GM12878 (cell line): ENCODE measurements around the gene C2orf69. TPM values are rescaled to one million over a fixed set of nuclear protein-coding genes. Genes with fewer than 3 reads are reported as not detected.

ENCODE experiments used
- BRCA1 ChIP-seq: IDR thresholded peaks from 2 replicates; pipeline ENCODE4 v1.6.1; 2011; ENCODE audit warnings: low read depth, low read length, improper control_type of control experiment
- ESRRA ChIP-seq: IDR thresholded peaks from 2 replicates; pipeline ENCODE4 v1.6.1; 2012; ENCODE audit warnings: mild to moderate bottlenecking, low read length, improper control_type of control experiment
- ETV6 ChIP-seq, 2 experiments: fragments of 450-650 bp in 1 of 2; IDR thresholded peaks in 1 of 2; conservative IDR thresholded peaks in 1 of 2; 2 replicates each; pipeline ENCODE4 v1.6.1; 2014; ENCODE audit warnings: antibody characterized with exemption in 1 of 2, borderline replicate concordance in 1 of 2, low read depth in 1 of 2, mild to moderate bottlenecking in 1 of 2, moderate library complexity in 1 of 2
- EZH2 ChIP-seq: IDR thresholded peaks from 2 replicates; pipeline ENCODE4 v1.6.1; 2012; ENCODE audit warnings: low read depth, mild to moderate bottlenecking, control low read depth, inconsistent platforms, low read length, borderline replicate concordance; ENCODE audit not compliant: control insufficient read depth
- FOXK2 ChIP-seq: fragments of 450-650 bp; IDR thresholded peaks from 2 replicates; pipeline ENCODE4 v1.6.1; 2017; ENCODE audit warnings: mild to moderate bottlenecking, moderate library complexity
- FOXM1 ChIP-seq: IDR thresholded peaks from 2 replicates; pipeline ENCODE4 v1.6.1; 2012; ENCODE audit warnings: low read depth, mild to moderate bottlenecking, inconsistent platforms, low read length, moderate library complexity
- HDAC6 ChIP-seq: fragments of 200-600 bp; sonication (generic); IDR thresholded peaks from one replicate; pipeline ENCODE4 v1.8.0; 2017; ENCODE audit warnings: antibody characterized with exemption; ENCODE audit not compliant: unreplicated experiment
- LARP7 ChIP-seq: fragments of 450-650 bp; IDR thresholded peaks from 2 replicates; pipeline ENCODE4 v1.6.1; 2017; ENCODE audit warnings: mild to moderate bottlenecking
- MEF2A ChIP-seq: IDR thresholded peaks from 2 replicates; pipeline ENCODE4 v1.6.1; 2011; ENCODE audit warnings: low read depth, mild to moderate bottlenecking, low read length, moderate library complexity; ENCODE audit not compliant: insufficient read depth
- NFYB ChIP-seq: IDR thresholded peaks from 2 replicates; pipeline ENCODE4 v1.6.1; 2011; ENCODE audit warnings: low read depth, mild to moderate bottlenecking, low read length, improper control_type of control experiment, moderate library complexity; ENCODE audit not compliant: insufficient read depth
- NR2C1 ChIP-seq: fragments of 450-650 bp; IDR thresholded peaks from 2 replicates; pipeline ENCODE4 v1.6.1; 2017; ENCODE audit warnings: antibody characterized with exemption, mild to moderate bottlenecking, moderate library complexity
- PAX8 ChIP-seq: fragments of 450-650 bp; IDR thresholded peaks from 2 replicates; pipeline ENCODE4 v1.6.1; 2017; ENCODE audit warnings: mild to moderate bottlenecking, moderate library complexity
- POLR2A ChIP-seq: IDR thresholded peaks from 2 replicates; pipeline ENCODE4 v1.6.1; 2011; ENCODE audit warnings: low read depth, mild to moderate bottlenecking, low read length
- SMAD5 ChIP-seq: IDR thresholded peaks from 2 replicates; pipeline ENCODE4 v1.6.1; 2016; ENCODE audit warnings: antibody characterized with exemption, low read depth
- SMARCA5 ChIP-seq: fragments of 450-650 bp; IDR thresholded peaks from 2 replicates; pipeline ENCODE4 v1.6.1; 2017; ENCODE audit warnings: mild to moderate bottlenecking
- SUZ12 ChIP-seq: fragments of 200-600 bp; sonication (generic); IDR thresholded peaks from one replicate; pipeline ENCODE4 v1.6.1; 2018; ENCODE audit warnings: antibody characterized with exemption, mild to moderate bottlenecking; ENCODE audit not compliant: unreplicated experiment
- ZNF384 ChIP-seq: IDR thresholded peaks from 2 replicates; pipeline ENCODE4 v1.6.1; 2012; ENCODE audit warnings: low read depth, mild to moderate bottlenecking, low read length, improper control_type of control experiment, borderline replicate concordance
- ZNF622 ChIP-seq: fragments of 450-650 bp; IDR thresholded peaks from 2 replicates; pipeline ENCODE4 v1.6.1; 2017; ENCODE audit warnings: mild to moderate bottlenecking, inconsistent platforms
- ZZZ3 ChIP-seq: IDR thresholded peaks from 2 replicates; pipeline ENCODE4 v1.6.1; 2011; ENCODE audit warnings: low read depth; ENCODE audit not compliant: control insufficient read depth, insufficient read length
- polyA plus RNA-seq, 11 experiments: library from polyadenylated mRNA; depleted of rRNA in 4 of 11; unstranded in 6 of 11; stranded (reverse) in 5 of 11; fragments of >200 nt; fragmentation: Nextera tagmentation in 4 of 11; fragmentation: Illumina TruSeq in 1 of 11; extraction: Ambion mirVana in 4 of 11; extraction: Trizol in 1 of 11; gene quantifications; 1 replicate in 1 of 11; 2 replicates in 10 of 11; pipeline versions ENCODE4 v1.2.1 to v1.2.3, GENCODE V29; 2011 to 2016; ENCODE audit warnings: inconsistent platforms in 2 of 11, missing spikeins in 2 of 11, low read depth in 1 of 11
- total RNA-seq, 4 experiments: library from RNA; depleted of rRNA in 3 of 4; stranded (reverse); fragments of >200 nt in 3 of 4; fragmentation: Illumina TruSeq in 1 of 4; extraction: Trizol in 1 of 4; gene quantifications; 2 replicates each; pipeline versions ENCODE4 v1.2.1 to v1.2.3, GENCODE V29; 2013 to 2021
- TF ChIP-seq, protein P1 (sequence below): IDR thresholded peaks from 2 replicates; pipeline ENCODE4 v1.6.1; 2011; ENCODE audit warnings: borderline replicate concordance, low read depth, mild to moderate bottlenecking, moderate library complexity, mixed read lengths, low read length; ENCODE audit not compliant: insufficient read depth; ENCODE audit errors: extremely low read length
- TF ChIP-seq, protein P2 (sequence below): fragments of 450-650 bp; formaldehyde crosslinking; IDR thresholded peaks from 2 replicates; pipeline ENCODE4 v1.4.0; 2020; ENCODE audit warnings: mild to moderate bottlenecking, moderate library complexity
- TF ChIP-seq, protein P3 (sequence below): fragments of 450-650 bp; IDR thresholded peaks from 2 replicates; pipeline ENCODE4 v1.6.1; 2017; ENCODE audit warnings: borderline replicate concordance
- TF ChIP-seq, protein P4 (sequence below): fragments of 450-650 bp; conservative IDR thresholded peaks from 2 replicates; pipeline ENCODE4 v1.6.1; 2017; ENCODE audit warnings: mild to moderate bottlenecking, moderate library complexity

Gene C2orf69
- total and polyA plus RNA-seq, 10 of the 15 experiments (the other 5 are each of a cell fraction or from before 2014, with no cell fraction given) = 6.3 to 20.3 (median 11.1) TPM

DNA sequence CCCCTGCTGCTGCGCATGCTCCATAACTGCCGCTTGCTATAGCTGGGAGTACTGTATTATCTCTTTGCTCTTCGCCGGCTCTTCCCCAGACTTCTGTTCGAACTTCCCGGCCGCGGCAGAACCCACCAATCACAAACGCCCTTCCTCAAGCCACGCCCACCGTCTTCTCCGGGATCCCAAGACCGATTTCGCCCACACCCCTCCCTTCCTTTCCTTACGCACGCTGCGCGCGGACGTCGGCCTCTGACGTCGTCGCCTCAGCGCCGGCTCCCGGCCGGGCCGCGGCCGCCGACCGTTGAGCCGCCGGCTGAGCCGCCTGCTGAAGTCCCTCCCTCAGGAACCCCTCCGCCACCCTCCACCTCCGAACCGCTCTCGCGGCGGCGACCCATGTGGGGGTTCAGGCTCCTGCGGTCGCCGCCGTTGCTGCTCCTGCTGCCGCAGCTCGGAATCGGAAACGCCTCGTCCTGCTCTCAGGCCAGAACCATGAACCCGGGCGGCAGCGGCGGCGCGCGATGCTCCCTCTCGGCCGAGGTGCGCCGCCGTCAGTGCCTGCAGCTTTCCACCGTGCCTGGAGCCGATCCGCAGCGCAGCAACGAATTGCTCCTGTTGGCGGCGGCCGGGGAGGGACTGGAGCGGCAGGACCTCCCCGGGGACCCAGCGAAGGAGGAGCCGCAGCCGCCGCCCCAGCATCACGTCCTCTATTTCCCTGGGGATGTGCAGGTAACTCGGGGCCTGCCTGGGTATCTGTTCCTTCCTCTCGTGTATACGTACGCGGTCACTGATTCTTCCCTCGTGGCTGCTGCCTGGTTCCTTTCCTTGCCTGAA is at the start of gene C2orf69 (continued):
- TF ChIP-seq, protein P1, sequence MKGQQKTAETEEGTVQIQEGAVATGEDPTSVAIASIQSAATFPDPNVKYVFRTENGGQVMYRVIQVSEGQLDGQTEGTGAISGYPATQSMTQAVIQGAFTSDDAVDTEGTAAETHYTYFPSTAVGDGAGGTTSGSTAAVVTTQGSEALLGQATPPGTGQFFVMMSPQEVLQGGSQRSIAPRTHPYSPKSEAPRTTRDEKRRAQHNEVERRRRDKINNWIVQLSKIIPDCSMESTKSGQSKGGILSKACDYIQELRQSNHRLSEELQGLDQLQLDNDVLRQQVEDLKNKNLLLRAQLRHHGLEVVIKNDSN = no peak
- TF ChIP-seq SUZ12 = no peak
- TF ChIP-seq, protein P2, sequence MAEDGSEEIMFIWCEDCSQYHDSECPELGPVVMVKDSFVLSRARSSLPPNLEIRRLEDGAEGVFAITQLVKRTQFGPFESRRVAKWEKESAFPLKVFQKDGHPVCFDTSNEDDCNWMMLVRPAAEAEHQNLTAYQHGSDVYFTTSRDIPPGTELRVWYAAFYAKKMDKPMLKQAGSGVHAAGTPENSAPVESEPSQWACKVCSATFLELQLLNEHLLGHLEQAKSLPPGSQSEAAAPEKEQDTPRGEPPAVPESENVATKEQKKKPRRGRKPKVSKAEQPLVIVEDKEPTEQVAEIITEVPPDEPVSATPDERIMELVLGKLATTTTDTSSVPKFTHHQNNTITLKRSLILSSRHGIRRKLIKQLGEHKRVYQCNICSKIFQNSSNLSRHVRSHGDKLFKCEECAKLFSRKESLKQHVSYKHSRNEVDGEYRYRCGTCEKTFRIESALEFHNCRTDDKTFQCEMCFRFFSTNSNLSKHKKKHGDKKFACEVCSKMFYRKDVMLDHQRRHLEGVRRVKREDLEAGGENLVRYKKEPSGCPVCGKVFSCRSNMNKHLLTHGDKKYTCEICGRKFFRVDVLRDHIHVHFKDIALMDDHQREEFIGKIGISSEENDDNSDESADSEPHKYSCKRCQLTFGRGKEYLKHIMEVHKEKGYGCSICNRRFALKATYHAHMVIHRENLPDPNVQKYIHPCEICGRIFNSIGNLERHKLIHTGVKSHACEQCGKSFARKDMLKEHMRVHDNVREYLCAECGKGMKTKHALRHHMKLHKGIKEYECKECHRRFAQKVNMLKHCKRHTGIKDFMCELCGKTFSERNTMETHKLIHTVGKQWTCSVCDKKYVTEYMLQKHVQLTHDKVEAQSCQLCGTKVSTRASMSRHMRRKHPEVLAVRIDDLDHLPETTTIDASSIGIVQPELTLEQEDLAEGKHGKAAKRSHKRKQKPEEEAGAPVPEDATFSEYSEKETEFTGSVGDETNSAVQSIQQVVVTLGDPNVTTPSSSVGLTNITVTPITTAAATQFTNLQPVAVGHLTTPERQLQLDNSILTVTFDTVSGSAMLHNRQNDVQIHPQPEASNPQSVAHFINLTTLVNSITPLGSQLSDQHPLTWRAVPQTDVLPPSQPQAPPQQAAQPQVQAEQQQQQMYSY (CRISPR knock-in tag) = no peak
- TF ChIP-seq, protein P3, sequence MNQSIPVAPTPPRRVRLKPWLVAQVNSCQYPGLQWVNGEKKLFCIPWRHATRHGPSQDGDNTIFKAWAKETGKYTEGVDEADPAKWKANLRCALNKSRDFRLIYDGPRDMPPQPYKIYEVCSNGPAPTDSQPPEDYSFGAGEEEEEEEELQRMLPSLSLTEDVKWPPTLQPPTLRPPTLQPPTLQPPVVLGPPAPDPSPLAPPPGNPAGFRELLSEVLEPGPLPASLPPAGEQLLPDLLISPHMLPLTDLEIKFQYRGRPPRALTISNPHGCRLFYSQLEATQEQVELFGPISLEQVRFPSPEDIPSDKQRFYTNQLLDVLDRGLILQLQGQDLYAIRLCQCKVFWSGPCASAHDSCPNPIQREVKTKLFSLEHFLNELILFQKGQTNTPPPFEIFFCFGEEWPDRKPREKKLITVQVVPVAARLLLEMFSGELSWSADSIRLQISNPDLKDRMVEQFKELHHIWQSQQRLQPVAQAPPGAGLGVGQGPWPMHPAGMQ = no peak
- no peak for TF ChIP-seq ZNF622
- no peak for TF ChIP-seq NR2C1
- TF ChIP-seq, protein P4, sequence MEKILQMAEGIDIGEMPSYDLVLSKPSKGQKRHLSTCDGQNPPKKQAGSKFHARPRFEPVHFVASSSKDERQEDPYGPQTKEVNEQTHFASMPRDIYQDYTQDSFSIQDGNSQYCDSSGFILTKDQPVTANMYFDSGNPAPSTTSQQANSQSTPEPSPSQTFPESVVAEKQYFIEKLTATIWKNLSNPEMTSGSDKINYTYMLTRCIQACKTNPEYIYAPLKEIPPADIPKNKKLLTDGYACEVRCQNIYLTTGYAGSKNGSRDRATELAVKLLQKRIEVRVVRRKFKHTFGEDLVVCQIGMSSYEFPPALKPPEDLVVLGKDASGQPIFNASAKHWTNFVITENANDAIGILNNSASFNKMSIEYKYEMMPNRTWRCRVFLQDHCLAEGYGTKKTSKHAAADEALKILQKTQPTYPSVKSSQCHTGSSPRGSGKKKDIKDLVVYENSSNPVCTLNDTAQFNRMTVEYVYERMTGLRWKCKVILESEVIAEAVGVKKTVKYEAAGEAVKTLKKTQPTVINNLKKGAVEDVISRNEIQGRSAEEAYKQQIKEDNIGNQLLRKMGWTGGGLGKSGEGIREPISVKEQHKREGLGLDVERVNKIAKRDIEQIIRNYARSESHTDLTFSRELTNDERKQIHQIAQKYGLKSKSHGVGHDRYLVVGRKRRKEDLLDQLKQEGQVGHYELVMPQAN = peak; percentile 99
- TF ChIP-seq MEF2A = no peak
- no peak for TF ChIP-seq ZNF384
- no peak for TF ChIP-seq PAX8
- TF ChIP-seq HDAC6 = no peak
- TF ChIP-seq ZZZ3 = no peak
- no peak for TF ChIP-seq ESRRA
- TF ChIP-seq EZH2 = no peak
- peak; percentile 68; the same call in 1 of the 2 replicates for TF ChIP-seq SMAD5
- TF ChIP-seq NFYB = peak; percentile 59; the same call in 1 of the 2 replicates
- TF ChIP-seq ETV6 (conservative IDR thresholded peaks at IDR 0.05 in 1 of 2, IDR thresholded peaks at IDR 0.05 in 1 of 2; ENCODE audit: borderline replicate concordance in 1 of 2, low read depth in 1 of 2) = no peak
- TF ChIP-seq SMARCA5 = peak; percentile 73
- TF ChIP-seq LARP7 = peak; percentile 95
- TF ChIP-seq FOXK2 = no peak
- TF ChIP-seq BRCA1 = no peak
- TF ChIP-seq FOXM1 = peak; percentile 65; the same call in 1 of the 2 replicates
- TF ChIP-seq POLR2A = peak; percentile 90
